SK-MEL-5 (cell line): Measurements from ENCODE around the gene GPATCH4. TPM values are rescaled to one million over a fixed set of nuclear protein-coding genes. Genes with fewer than 3 reads are reported as not detected.
A peak's percentile ranks its signal among the peaks of the same experiment; 100 is the strongest.
"Not testable (repeated sequence)": the region's sequence is repeated elsewhere in the genome, so short reads cannot be mapped to it uniquely, and the experiment has no call there.

Experiments used
- DNase-seq: peaks from one replicate; pipeline ENCODE4 v3.0.0-alpha.2; 2016; ENCODE audit warnings: low read depth, low spot score
- in situ Hi-C: cut with HindIII; loops from 2 replicates; pipeline ENCODE4 v1.10.0; 2016; ENCODE audit warnings: low sequenced_read_pairs, high pct_unique_total_duplicates, low pct_unique_long_range_greater_than_20kb
- total RNA-seq: library from RNA; depleted of rRNA; stranded (reverse); fragments of >200 nt; shearing (Covaris generic); gene quantifications from 2 replicates; pipeline ENCODE4 v1.2.3, GENCODE V29; 2014

The GPATCH4 gene
- total RNA-seq, 1 experiment from 2014 or later = 26.4 TPM

DNA sequence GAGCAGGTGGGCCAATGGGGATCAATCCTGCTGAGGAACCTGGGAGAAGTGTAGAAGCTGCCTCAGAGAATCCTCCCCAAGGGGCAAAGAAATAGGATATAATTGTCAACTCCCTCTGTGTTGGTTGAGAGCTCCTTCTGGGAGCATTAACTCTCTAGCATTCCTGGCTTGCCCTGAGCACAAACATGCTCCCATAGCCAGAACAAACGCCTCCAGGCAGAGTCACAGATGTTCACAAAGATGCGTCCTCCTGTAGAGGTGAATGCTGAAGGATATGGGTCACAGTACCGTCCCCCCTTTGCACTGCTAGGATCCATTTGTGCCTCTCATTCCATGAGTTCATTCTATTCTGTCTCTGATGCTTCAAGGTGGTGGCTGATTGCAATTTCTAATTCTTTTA is 31.1 kb upstream of the GPATCH4 start:
- in situ Hi-C loops = no loop called here
- DNase-seq = no peak

DNA sequence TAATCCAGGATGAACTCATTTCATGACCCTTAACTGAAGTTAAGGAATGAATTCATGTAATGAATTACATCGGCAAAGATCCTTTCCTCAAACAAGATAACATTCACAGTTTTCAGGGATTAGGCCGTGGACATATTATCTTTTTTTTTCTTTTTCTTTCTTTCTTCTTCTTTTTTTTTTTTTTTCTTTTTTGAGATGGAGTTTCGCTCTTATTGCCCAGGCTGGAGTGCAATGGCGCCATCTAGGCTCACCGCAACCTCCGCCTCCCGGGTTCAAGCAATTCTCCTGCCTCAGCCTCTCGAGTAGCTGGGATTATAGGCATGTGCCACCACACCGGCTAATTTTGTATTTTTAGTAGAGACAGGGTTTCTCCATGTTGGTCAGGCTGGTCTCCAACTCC is 29.9 kb upstream of the GPATCH4 start:
- DNase-seq, in situ Hi-C loops: not testable (repeated sequence)

DNA sequence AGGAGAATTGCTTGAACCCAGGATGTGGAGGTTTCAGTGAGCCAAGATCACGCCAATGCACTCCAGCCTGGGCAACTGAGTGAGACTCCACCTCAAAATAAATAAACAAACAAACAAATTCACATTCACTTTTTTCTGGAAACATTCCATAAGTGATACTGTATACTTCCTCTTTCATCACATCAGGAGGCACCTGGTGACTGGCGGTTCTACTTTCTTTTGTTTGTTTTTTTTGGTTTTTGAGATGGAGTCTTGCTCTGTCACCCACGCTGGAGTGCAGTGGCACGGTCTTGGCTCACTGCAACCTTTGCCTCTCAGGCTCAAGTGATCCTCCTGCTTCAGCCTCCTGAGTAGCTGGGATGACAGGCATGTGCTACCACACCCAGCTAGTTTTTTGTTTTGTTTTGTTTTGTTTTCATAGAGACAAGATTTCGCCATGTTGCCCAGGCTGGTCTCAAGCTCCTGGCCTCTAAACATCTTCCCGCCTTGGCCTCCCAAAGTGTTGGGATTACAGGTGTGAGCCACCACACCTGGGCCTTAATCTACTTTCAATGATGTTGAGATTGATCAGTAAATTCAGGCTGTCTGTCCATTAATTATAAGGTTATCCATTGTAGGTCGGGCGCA is 28.7 kb upstream of the GPATCH4 start:
- in situ Hi-C loops = no loop called here
- DNase-seq = no peak

DNA sequence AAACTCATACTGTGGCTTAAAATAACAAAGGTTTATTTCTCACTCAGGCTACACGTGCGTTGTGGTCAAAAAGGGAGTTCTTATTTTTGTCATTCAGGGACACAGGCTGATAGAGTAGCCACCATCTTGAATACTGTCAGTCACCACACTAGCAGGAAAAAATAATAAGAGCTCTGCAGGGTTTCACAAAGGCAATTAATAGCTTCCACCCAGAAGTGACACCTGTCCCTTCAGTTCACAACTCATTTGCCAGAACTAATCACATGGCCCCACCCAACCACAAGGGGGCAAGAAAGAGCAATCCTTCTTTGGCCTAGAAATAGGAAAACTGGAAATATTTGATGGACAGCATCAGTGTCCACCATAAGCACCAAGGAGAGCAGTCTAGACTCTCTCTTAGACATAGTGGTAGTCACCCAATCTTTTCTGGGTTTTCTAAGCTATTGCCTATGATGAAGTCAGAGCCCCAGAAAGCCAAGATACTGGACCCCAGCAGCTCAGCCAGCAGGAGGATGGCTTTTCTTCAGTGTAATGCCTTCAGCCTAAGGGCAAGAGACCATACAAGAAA is 26.1 kb upstream of the GPATCH4 start:
- in situ Hi-C loops = no loop called here
- DNase-seq = peak; percentile 81

DNA sequence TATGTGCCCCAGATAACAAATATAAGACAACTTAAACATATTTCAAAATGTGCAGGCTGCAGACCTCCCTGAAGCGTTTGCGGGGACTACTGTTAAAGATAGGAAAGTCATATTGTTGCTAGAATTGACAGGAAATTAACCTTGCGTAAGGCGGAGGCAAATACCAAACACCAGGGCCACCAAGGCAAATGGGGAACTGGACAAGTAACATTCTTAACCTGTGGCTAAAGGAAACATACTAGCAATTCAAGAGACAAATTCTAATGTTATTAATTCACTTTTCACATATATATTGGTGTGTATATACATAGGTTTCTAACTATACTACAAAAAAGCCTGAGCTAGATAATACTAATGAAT is 24.8 kb upstream of the GPATCH4 start:
- in situ Hi-C loops = no loop called here
- no peak for DNase-seq

DNA sequence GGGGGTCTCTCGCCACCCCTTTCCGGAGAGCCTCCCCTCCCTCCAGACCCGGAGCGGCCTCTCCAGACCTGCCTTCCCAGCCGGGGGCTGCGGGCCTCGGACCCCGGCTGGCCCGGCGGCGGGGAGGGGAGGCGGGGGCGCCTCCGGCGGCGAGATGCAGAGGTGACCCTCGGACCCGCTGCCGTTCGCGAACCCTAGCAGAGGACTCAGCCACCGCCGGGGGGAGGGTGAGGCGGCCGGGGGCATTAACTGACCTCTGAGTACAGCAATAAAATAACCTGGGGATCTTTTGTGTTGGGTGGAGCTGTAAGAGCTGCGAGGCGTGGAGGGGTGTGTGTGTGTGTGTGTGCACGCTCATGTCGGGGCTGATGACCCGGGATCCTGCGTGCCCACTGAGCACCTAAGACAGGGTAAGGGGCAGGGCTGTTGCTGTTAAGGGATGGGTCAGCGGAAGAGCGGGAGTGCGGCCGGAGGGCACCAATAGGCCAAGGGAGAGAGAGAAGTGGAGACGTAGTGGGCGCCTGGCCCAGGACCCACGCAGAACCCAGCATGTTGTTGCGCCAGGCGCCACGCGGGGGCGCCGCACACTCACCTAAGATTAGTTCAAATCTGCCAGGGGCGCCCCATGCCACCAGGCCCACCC is 24.3 kb upstream of the GPATCH4 start:
- in situ Hi-C loops = no loop called here

DNA sequence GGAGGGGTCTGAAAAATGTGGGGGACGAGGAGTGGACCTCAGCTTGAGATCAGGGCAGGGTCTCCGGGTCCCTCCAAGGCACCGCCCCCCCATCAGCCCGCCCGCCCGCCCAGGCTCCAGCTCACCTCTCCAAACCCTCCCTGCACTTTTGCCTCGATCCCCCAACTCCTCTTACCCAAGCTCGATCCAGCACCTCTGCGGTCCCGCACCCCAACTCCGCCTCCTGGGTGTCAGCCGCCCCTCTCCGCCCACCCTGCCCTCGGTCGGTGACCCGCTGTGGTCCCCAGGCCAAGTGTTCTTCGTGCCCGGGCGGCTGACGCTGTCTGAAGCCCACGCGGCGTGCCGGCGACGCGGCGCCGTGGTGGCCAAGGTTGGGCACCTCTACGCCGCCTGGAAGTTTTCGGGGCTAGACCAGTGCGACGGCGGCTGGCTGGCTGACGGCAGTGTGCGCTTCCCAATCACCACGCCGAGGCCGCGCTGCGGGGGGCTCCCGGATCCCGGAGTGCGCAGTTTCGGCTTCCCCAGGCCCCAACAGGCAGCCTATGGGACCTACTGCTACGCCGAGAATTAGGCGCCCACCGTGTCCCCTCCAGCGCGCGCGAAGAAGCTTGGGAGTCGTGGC is 23.6 kb upstream of the GPATCH4 start:
- no peak for DNase-seq
- in situ Hi-C loops = no loop called here

More for the DNA sequence above, 24.3 kb upstream of the GPATCH4 start:
- peak; percentile 58 for DNase-seq

DNA sequence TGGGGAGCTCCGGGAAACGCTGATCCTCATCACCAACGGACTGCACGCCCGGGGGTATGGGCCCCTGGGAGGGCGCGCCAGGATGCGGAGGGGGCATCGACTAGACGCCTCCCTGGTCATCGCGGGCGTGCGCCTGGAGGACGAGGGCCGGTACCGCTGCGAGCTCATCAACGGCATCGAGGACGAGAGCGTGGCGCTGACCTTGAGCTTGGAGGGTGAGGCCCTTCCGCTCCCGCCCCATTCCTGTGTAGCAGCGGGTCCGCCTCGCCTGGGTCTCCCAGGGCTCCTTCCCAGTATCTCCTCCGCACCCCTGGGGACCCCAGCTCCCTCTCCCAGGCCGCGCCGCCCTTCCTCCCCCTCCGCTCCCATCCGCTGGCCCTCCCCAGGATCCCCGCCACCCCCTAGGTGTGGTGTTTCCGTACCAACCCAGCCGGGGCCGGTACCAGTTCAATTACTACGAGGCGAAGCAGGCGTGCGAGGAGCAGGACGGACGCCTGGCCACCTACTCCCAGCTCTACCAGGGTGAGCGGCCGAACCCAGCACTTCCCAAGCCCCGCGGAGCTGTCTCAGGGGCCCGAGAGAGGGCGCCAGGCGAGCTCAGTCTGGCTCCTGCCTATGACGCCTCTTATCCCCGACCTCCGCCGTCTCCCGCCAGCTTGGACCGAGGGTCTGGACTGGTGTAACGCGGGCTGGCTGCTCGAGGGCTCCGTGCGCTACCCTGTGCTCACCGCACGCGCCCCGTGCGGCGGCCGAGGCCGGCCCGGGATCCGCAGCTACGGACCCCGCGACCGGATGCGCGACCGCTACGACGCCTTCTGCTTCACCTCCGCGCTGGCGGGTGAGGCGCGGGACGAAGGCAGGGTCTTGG is 22.9 kb upstream of the GPATCH4 start:
- peak; percentile 70 for DNase-seq
- in situ Hi-C loops = no loop called here

DNA sequence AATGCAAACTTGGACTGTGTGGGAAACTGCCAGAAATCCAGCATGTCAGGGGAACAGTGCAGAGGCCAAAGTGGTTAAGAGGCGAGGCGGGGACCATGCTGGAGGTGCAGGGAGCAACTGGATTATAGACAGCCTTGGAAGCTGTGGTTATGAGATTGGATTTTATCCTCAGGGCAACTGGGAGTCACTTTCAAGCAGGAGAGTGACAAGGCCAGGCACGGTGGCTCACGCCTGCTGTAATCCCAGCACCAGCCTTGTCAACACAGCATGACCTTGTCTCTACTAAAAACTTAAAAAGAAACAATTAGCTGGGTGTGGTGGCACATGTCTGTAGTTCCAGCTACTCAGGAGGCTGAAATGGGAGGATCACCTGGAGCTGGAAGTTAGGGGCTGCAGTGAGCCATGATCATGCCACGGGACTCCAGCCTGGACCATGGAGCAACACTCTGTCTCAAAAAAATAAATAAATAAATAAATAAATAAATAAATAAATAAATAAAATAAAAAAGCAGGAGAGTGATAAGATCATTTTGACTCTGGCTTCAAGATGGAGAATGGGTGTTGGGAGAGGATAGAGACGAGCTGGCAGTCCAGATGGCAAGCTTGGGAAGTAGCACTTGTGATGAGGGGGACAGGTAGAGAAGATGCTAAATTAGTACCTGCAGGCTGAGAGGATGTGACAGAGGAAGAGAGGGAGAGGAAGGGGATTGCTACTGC is 21.5 kb upstream of the GPATCH4 start:
- no peak for DNase-seq
- in situ Hi-C loops = no loop called here

DNA sequence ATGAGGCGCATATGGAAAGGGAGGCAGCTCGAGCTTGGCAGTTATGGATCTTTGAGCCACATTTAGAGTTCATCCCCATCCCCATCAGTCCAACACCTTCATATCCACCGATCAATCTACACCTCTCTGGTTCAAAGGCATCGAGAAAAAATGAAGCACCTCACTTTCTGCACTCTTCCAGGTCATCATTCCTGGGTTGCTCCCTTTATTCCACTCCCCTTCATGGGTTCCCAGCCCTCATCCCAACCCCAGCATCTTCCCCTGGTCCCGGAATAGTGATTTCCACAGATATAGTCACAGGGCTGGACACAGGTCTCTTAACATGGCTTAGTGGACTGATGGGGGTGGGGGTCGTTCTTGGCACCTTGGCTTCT is 18.3 kb upstream of the GPATCH4 start:
- DNase-seq = no peak
- in situ Hi-C loops = no loop called here

DNA sequence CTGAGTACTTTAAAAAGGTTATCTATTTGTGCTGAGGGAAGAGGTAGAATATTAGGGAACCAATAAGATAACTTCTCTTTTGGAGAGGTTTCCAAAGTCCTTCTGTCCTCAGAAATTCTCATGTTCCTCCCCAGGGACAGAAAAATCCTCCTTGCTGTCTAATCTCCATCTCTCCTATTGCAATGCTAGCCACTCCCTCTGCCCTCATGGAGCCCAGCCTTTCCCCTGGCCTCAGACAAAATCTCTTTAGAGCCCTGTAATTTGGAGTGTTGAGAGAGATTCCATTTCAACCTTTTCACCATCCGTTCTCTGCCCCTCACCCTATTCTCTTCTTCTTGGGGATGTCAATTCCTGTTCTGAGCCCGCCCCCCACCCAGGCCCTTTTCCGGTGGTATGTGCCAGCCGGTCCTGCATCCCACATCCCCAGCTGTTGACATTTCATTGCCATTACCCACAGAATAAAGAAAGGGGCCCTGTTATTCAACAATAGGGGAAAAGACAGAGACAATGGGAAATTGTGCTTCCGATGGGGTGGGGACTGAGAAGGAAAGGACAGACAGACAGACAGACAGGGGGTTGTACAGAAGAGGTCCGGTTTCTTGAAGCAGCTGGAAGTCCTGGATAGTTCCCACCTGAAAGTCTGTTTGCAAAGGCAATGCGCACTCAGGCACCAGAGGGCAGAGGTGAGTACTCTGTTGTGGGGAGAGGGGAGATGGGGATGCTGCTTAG is 17.7 kb upstream of the GPATCH4 start, which contains the start of gene HAPLN2:
Gene HAPLN2, plus strand, starts transcription at position 563 of the 729 bp plus-strand sequence. CDS start 4,076 bp downstream, outside the sequence.
- DNase-seq = peak; percentile 51
- in situ Hi-C loops = no loop called here

DNA sequence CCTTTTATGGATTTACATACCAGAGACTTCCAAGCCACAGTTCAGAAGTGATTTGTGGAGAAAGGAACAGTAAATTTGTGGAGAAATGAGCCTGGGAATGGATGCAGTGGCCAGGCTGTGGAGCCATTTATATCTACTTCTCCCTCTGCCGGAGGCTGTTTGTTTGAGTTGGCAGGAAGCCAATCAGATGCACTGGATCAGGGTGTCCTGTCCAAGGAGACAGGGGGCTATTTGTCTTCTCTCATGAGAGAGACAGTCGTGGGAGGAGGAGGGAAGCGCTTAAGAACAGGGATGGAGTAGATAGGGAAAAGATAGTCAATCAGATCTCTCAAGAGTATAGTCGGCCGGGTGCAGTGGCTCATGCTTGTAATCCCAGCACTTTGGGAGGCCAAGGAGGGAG is 15.2 kb upstream of the GPATCH4 start:
- in situ Hi-C loops = no loop called here
- DNase-seq = peak; percentile 97

DNA sequence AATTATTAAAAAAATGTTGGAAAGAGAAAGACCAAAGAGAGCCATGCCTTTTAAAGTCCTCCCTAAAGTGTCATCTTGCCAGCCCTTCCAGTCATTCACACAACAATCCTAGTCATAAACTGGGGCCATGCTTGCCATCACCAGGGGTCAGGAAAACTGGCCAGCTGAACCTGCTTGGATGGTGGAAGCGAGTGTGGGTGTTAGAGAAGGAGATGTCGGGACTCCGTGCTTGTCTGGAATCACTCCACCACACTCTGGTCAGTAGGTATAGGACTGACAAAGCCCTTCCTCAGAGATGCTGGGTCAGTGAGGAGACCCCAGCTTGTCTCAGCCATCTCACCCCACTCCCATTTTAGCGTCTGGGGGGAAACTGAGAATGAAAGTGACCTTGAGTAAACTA is 14.7 kb upstream of the GPATCH4 start:
- in situ Hi-C loops = no loop called here
- no peak for DNase-seq

DNA sequence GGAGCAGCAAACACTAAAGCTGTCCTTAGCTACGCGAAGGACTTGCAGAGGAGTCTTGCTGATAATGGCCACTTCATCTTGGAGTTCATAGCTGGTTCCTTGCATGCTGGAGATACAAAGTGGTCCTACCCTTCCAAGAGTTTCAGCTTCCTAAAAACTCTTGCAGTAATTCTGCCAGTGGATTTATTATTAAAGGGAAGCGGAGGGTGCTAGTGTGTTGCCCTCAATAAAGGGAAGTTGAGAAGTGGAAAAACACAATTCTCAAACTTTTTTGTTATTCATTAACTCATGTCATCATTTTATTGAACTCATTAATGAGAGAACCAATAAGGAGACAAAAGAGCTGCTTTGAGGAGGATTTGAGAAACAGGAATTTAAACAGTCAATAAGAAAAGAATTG is 11.4 kb upstream of the GPATCH4 start:
- in situ Hi-C loops = no loop called here
- DNase-seq = no peak

DNA sequence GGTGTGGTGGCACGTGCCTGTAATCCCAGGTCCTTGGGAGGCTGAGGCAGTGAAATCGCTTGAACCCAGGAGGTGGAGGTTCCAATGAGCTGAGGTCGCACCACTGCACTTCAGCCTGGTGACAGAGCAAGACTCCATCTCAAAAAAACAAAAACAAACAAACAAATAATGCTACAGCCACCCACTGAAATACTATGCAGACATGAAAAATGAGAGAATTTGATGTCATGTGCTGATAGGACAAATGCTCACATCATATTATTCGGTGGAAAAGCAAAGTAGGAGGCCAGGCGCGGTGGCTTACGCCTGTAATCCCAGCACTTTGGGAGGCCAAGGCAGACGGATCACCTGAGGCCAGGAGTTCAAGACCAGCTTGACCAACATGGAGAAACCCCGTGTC is 8.8 kb upstream of the GPATCH4 start:
- in situ Hi-C loops, DNase-seq: not testable (repeated sequence)

DNA sequence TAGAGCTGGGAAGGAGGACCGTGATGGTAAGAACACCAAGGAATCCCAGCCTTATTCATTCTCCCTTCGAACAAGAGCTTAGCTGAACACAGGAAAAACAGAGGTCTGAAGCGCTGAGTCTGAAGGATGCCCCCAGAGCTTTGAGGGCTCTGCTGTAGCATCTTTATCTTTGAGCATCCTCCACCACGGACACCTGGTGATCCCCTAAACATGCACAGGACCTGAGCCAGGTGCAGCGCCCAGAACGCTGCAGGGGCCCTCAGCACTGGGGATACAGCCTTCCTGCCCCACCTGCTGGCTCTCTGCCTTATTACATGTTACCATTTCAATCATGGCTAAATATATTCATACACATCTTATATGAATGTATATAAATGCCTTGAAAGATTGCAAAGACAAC is 7.7 kb upstream of the GPATCH4 start:
- in situ Hi-C loops = no loop called here
- peak; percentile 53 for DNase-seq
